CD14-positive monocyte (primary cell): ENCODE data around the gene PLXNC1. TPM values are rescaled to one million over a fixed set of nuclear protein-coding genes. Genes with fewer than 3 reads are reported as not detected.

ENCODE experiments used
- DNase-seq, 3 donors: peaks; one replicate each; pipeline ENCODE4 v3.0.0-alpha.2; 2011 to 2022
- H2AFZ ChIP-seq: 2 replicates; pipeline ENCODE4 v1.6.0; 2012; ENCODE audit warnings: mild to moderate bottlenecking, low read depth, low read length, inconsistent platforms; ENCODE audit not compliant: insufficient read depth, poor library complexity, severe bottlenecking
- H3K27ac ChIP-seq, 2 donors: 1 replicate in 1 of 2; 2 replicates in 1 of 2; pipeline ENCODE4 v1.5.1; 2012 to 2013; ENCODE audit warnings: low read length in 2 of 2, control low read depth in 1 of 2, inconsistent platforms in 1 of 2, low read depth in 1 of 2, mild to moderate bottlenecking in 1 of 2
- H3K27me3 ChIP-seq, 2 donors: one replicate each; pipeline versions ENCODE4 v1.6.0 to v1.6.1; 2011 to 2013; ENCODE audit warnings: low read length in 2 of 2; ENCODE audit not compliant: control insufficient read depth in 2 of 2, insufficient read depth in 2 of 2
- H3K36me3 ChIP-seq, 2 donors: replicated peaks in 1 of 2; 1 replicate in 1 of 2; 2 replicates in 1 of 2; pipeline versions ENCODE4 v1.5.1 to v1.6.1; 2012 to 2013; ENCODE audit warnings: low read length in 2 of 2, control low read depth in 1 of 2, inconsistent platforms in 1 of 2, mild to moderate bottlenecking in 1 of 2; ENCODE audit not compliant: insufficient read depth in 2 of 2, control insufficient read depth in 1 of 2
- H3K4me1 ChIP-seq, 2 donors: 1 replicate in 1 of 2; 2 replicates in 1 of 2; pipeline versions ENCODE4 v1.5.1 to v1.6.1; 2012 to 2013; ENCODE audit warnings: low read length in 2 of 2, control low read depth in 1 of 2, inconsistent platforms in 1 of 2, mild to moderate bottlenecking in 1 of 2, moderate library complexity in 1 of 2; ENCODE audit not compliant: insufficient read depth in 2 of 2, control insufficient read depth in 1 of 2
- H3K4me2 ChIP-seq: replicated peaks from 2 replicates; pipeline ENCODE3; 2012; ENCODE audit warnings: low read length, moderate library complexity, mild to moderate bottlenecking; ENCODE audit not compliant: poor library complexity, severe bottlenecking; ENCODE audit errors: extremely low read depth
- H3K4me3 ChIP-seq, 3 experiments: fragments of 200-600 bp in 1 of 3; sonication (generic) in 1 of 3; replicated peaks in 1 of 3; 1 replicate in 2 of 3; 2 replicates in 1 of 3; pipeline ENCODE4 v1.5.1; 2011 to 2013; ENCODE audit warnings: low read length in 3 of 3, mild to moderate bottlenecking in 3 of 3, control low read depth in 2 of 3, low read depth in 2 of 3, inconsistent platforms in 1 of 3, moderate library complexity in 1 of 3
- H3K79me2 ChIP-seq: 2 replicates; pipeline ENCODE4 v1.6.0; 2012; ENCODE audit warnings: mild to moderate bottlenecking, control low read depth, inconsistent platforms, low read length, moderate library complexity; ENCODE audit not compliant: insufficient read depth
- H3K9ac ChIP-seq: 2 replicates; pipeline ENCODE4 v1.6.0; 2017; ENCODE audit warnings: low read length, mild to moderate bottlenecking; ENCODE audit not compliant: insufficient read depth, poor library complexity, severe bottlenecking
- H3K9me3 ChIP-seq, 2 donors: replicated peaks in 1 of 2; 1 replicate in 1 of 2; 2 replicates in 1 of 2; pipeline versions ENCODE4 v1.5.1 to v1.6.1; 2012 to 2013; ENCODE audit warnings: low read length in 2 of 2, control low read depth in 1 of 2; ENCODE audit not compliant: control insufficient read depth in 1 of 2, insufficient read depth in 1 of 2
- H4K20me1 ChIP-seq: 2 replicates; pipeline ENCODE4 v1.6.0; 2012; ENCODE audit warnings: mild to moderate bottlenecking, low read length, control low read depth, moderate library complexity; ENCODE audit not compliant: insufficient read depth
- H3K27ac Mint-ChIP-seq, 7 donors: one replicate each; pipeline ENCODE4 v1.8.0; 2020; ENCODE audit warnings: mild to moderate bottlenecking in 7 of 7, mixed read lengths in 7 of 7, moderate library complexity in 6 of 7, inconsistent platforms in 2 of 7
- H3K27me3 Mint-ChIP-seq, 3 donors: one replicate each; pipeline ENCODE4 v1.8.0; 2021 to 2022; ENCODE audit warnings: low read depth in 3 of 3, mild to moderate bottlenecking in 3 of 3, mixed read lengths in 3 of 3, moderate library complexity in 3 of 3, inconsistent platforms in 1 of 3
- H3K36me3 Mint-ChIP-seq, 2 donors: one replicate each; pipeline ENCODE4 v1.8.0; 2020; ENCODE audit warnings: mixed read lengths in 2 of 2, inconsistent platforms in 1 of 2, mild to moderate bottlenecking in 1 of 2
- H3K4me1 Mint-ChIP-seq: one replicate; pipeline ENCODE4 v1.8.0; 2020; ENCODE audit warnings: mild to moderate bottlenecking, mixed read lengths
- H3K4me3 Mint-ChIP-seq, 2 donors: one replicate each; pipeline ENCODE4 v1.8.0; 2020; ENCODE audit warnings: mild to moderate bottlenecking in 2 of 2, mixed read lengths in 2 of 2, moderate library complexity in 1 of 2
- H3K9me3 Mint-ChIP-seq, 7 donors: one replicate each; pipeline ENCODE4 v1.8.0; 2020 to 2022; ENCODE audit warnings: mixed read lengths in 7 of 7, mild to moderate bottlenecking in 6 of 7, moderate library complexity in 6 of 7, inconsistent platforms in 2 of 7
- CTCF ChIP-seq: fragments of 200-600 bp; IDR thresholded peaks from one replicate; pipeline ENCODE4 v1.8.0; 2022; ENCODE audit warnings: antibody characterized with exemption, mild to moderate bottlenecking
- WGBS: methylation state at CpG from one replicate; pipeline ENCODE4 v1.1.5; 2013; ENCODE audit warnings: missing lambda C conversion rate; ENCODE audit not compliant: insufficient coverage; 5-methylcytosine and 5-hydroxymethylcytosine counted together
- intact Hi-C, 2 donors: fragments of 100-400 bp; cut with micrococcal nuclease; formaldehyde crosslinking; loops; one replicate each; pipeline versions ENCODE4 v1.15.0 to v1.15.1; 2023
- polyA plus RNA-seq, 3 donors: library from polyadenylated mRNA; depleted of rRNA in 1 of 3; unstranded in 2 of 3; stranded (reverse) in 1 of 3; fragments of 300-500 nt in 2 of 3; fragments of >200 nt in 1 of 3; fragmentation: Illumina TruSeq in 2 of 3; gene quantifications; 1 replicate in 2 of 3; 2 replicates in 1 of 3; pipeline ENCODE4 v1.2.3, GENCODE V29; 2012 to 2021

Gene PLXNC1
- polyA plus RNA-seq, 3 donors = 14.3 to 35.2 (median 15.4) TPM

GRCh38 chr12:94248582-94248981 lies 100.2 kb downstream of the PLXNC1 start:
- TF ChIP-seq CTCF = no peak
- DNase-seq = no peak
- Histone ChIP-seq H3K27ac (no peak overlapping the region), H3K36me3 (peaks cover 57 to 72% of the 10 kb centered on the region in 2 donors), H3K79me2 (no peaks in the 10 kb centered on the region), H3K27me3 (no peaks in the 10 kb centered on the region), H3K4me2 (no peak overlapping the region), H3K4me3 (no peak overlapping the region), H4K20me1 (no peaks in the 10 kb centered on the region), H3K9me3 (no peaks in the 10 kb centered on the region), H3K9ac (no peak overlapping the region), H2AFZ (no peak overlapping the region), H3K4me1 (peaks cover 23 to 28% of the 10 kb centered on the region in 2 donors)
- intact Hi-C loops = loop anchor here in 1 of 2 donors (5.0 kb wide), 1 partner anchor 76 kb away; no protein-coding TSS in a partner anchor
- 100% methylated on average over 3 of the region's 7 CpGs for whole genome bisulfite sequencing
- Mint-ChIP-seq H3K36me3 (peaks cover 72 to 83% of the 10 kb centered on the region in 2 donors), H3K27ac (no peak overlapping the region), H3K4me1 (peaks cover 36% of the 10 kb centered on the region), H3K4me3 (no peak overlapping the region), H3K27me3 (peaks cover 0 to 4% (median 0%) of the 10 kb centered on the region in 3 donors), H3K9me3 (no peaks in the 10 kb centered on the region)

DNA sequence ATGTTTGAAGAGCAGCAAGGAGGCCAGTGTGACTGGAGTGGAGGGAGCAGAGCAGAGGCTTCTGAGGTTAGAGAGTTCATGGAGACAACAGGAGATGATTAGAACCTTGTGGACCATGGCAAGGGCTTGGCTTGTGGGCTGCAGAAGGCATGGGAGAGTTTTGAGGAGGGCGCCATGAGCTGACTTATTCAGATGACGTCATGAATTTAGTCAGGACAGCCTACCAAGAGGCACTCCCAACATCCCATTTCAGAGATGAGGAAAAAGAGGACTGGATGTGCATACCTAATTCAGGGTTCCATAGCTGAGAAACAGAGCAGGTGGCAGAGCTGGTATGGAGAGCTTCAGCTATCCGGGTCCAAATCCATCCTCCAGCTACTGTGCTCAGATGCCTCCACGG lies 101.8 kb downstream of the PLXNC1 start:
- Histone ChIP-seq H3K36me3 (peaks cover 69 to 88% of the 10 kb centered on the region in 2 donors), H3K9ac (no peak overlapping the region), H3K9me3 (no peaks in the 10 kb centered on the region), H3K4me1 (peaks cover 12% of the 10 kb centered on the region in 2 donors), H3K4me2 (no peak overlapping the region), H2AFZ (no peak overlapping the region), H3K79me2 (no peaks in the 10 kb centered on the region), H3K27ac (no peak overlapping the region), H3K4me3 (no peak overlapping the region), H4K20me1 (no peaks in the 10 kb centered on the region), H3K27me3 (no peaks in the 10 kb centered on the region)
- intact Hi-C loops = no loop called here
- H3K27ac Mint-ChIP-seq = peak overlapping the region in 1 of 7 donors; percentile 67
- H3K4me3 Mint-ChIP-seq = no peak overlapping the region
- H3K9me3 Mint-ChIP-seq = no peaks in the 10 kb centered on the region
- WGBS = 100% methylated on average over 1 of the region's 4 CpGs
- H3K27me3 Mint-ChIP-seq = peaks cover 0 to 4% (median 0%) of the 10 kb centered on the region in 3 donors
- peaks cover 84 to 95% of the 10 kb centered on the region in 2 donors for H3K36me3 Mint-ChIP-seq
- DNase-seq = no peak
- H3K4me1 Mint-ChIP-seq = peaks cover 20% of the 10 kb centered on the region
- TF ChIP-seq CTCF = no peak
